Activated CD4-positive, alpha-beta T cell treated with anti-CD3 and anti-CD28 coated beads, Interleukin-2, amount 50 U/mL, for 24 hours (primary cell): Measurements from ENCODE around the gene RAB40B.
"Not testable (repeated sequence)": the region's sequence is repeated elsewhere in the genome, so short reads cannot be mapped to it uniquely, and the experiment has no call there.

Source experiments
- DNase-seq, 2 donors: peaks; one replicate each; pipeline ENCODE4 v3.0.0-alpha.2; 2020; ENCODE audit warnings: low read depth in 1 of 2, low spot score in 1 of 2

The RAB40B gene

DNA sequence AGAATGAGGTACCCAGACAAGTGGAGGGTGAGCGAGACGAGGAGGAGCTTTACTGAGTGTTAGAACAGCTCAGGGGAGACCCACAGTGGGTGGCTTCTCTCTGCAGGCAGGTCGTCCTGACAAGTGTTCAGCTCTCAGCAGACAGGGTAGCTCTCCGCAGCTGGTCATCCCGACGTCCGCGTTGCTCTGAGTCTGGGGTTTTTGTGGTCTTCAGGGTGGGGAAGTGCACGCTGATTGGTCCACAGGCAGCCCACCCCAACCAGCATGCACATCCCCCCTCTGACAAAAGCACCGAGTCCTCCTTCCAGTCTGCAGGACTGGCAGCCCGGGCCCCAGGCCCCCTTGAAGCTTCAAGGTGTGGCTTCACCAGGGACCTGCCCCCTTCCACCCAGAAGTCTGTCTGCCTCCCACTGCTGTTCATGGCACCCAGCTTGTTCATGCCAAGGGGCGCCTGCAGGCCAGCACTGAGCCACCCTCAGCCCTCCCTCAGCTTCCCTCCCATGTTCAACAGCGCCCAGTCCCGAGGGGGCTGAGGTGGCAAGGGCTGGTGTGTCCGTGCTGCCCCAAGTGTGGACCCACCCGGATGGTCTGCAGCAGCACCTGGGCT lies 30.4 kb downstream of the RAB40B start:
- no peak for DNase-seq

DNA sequence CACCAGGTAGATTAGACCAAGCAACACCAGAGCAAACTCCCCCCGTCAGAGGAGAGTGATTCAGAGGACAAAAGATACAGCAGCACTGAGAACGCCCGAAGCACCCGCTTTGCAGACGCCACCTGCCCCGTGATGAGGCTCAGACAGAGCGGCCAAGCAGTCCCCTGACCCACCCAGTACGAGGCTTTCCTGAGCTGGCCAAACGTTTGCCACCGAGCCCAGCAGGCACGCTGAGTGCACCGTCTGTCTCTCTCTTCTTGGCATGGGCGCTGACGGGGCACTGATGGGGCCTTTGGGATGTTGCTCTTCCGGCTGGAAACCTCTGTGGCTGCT lies 30.9 kb downstream of the RAB40B start:
- no peak for DNase-seq

DNA sequence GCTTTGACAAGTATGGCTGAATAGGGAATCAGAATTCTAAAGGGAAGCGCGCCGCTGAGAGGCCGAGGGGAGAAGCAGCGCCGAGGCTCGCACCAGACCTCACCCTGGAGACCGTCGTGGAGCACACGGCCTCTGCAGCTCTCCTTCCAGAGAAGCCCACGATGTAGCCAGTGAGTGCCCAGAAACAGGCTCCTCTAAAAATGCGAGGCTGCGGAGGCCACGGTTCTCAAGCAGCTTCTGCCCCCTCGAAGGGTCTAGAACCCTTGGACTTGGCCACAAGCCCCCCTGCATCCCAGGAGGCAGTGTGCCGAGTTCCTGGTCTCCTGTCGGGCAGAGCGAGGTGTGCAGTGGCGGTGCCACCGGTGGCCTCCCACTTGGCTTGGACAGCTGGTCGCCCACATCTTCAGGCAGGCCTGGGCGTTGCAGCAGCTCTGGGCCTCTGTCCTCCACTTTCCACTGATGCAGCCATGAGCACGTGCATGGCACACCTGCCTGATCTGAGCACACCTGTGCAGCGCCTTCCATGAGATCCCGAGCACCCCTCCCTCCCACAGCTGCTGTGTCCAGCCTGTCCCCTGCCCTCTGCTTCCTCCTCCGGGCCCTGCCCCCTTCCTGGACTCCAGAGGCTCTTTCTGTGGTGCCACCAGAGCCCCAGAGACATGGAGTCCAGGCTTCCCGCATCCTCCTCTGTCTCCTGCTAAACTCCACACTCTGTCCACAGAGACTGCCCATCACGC lies 31.4 kb downstream of the RAB40B start:
- DNase-seq: no peak

DNA sequence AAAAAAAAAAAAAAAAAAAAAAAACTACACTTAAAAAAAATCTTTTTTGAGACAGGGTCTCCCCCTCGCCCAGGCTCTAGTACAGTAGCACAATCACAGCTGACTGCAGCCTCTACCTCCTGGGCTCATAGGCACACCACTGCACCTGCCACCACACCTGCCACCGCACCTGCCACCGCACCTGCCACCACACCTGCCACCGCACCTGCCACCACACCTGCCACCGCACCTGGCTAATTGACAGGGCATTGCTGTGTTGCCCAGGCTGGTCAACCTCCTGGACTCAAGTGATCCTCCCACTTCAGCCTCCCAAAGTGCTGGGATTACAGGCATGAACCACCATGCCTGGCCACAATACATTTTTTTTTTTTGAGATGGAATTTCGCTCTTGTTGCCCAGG lies 32.6 kb downstream of the RAB40B start:
- DNase-seq: no peak

DNA sequence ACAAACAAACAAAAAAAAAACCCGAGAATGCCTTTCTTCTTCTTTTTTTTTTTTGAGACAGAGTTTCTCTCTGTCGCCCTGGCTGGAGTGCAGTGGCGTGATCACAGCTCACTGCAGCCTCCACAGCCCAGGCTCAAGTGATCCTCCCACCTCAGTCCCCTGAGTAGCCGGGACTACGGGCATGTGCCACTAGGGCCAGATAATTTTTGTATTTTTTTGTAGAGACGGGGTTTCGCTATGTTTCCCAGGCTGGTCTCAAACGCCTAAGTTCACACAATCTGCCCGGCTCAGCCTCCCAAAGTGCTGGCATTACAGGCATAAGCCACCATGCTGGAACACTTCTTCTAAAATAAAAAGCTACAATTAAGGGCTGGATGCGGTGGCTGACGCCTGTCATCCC lies 33.3 kb downstream of the RAB40B start:
- DNase-seq: no peak

DNA sequence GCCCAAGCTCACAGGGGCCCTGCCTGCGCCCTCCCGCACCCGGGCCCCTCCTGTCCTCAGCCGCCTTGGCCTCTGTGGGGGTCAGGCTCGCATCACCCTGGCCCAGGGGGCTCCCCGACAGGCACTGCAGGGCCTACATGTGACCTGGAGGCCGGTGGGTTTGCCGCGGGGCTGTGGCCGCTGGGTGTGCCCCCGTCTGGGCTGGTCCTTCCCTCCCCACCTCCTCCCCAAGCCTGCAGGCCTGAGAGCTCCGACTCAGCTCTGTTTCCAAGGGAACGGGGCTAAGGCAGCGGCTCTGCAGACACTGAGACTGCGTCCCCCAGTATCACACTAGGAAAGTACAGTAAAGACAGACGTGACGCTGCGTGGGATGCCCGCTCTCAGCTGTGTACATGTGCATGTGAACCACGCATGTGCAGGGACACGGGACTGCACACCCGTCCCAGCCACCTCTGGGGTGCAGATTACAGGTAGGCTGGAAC lies 33.8 kb downstream of the RAB40B start:
- DNase-seq: no peak

DNA sequence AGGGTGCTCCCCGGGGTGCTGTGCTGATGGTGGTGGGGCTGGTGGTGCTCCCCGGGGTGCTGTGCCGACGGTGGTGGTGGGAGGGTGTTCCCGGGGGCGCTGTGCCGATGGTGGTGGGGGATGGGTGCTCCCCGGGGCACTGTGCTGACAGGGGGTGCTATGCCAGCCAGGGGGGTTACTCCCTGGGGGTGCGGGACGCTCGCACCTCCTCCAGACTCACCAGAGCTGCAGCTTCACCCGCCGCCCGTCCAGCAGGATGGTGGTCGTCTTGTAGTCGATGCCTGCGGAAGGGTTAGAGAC lies 34.3 kb downstream of the RAB40B start:
- DNase-seq: no peak

DNA sequence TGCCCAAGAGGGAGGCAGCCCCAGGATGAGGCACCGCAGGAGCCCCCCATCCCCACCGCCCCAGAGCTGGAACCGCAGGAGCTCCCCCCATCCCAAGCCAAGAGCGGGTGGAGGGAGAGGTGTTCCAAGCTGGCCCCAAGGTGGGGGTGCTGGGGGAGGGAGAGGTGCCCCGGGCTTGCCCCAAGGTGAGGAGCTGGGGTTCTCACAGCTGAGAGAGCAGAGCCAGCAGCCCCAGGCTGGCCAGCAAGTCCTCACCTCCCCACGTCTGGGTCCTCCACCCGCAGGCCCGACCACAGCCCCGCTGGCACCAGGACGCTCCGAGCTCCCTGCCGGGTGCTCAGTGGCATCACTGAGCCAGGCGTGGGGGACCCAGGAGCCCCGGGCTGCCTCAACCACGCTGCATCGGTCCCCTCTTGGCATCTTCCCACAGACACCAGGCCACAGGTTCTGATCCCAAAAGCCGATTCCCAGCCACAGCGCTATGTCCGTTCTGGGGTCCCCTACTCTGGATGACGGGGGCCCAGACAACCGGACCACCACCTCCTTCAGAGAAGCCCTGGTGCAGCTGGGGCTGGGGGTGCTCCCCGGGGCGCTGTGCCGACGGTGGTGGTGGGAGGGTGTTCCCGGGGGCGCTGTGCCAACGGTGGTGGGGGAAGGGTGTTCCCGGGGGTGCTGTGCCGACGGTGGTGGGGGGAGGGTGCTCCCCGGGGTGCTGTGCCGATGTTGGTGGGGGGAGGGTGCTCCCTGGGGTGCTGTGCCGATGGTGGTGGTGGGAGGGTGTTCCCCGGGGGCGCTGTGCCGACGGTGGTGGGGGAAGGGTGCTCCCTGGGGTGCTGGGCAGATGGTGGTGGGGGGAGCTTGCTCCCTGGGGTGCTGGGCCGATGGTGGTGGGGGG lies 34.9 kb downstream of the RAB40B start:
- no peak for DNase-seq

DNA sequence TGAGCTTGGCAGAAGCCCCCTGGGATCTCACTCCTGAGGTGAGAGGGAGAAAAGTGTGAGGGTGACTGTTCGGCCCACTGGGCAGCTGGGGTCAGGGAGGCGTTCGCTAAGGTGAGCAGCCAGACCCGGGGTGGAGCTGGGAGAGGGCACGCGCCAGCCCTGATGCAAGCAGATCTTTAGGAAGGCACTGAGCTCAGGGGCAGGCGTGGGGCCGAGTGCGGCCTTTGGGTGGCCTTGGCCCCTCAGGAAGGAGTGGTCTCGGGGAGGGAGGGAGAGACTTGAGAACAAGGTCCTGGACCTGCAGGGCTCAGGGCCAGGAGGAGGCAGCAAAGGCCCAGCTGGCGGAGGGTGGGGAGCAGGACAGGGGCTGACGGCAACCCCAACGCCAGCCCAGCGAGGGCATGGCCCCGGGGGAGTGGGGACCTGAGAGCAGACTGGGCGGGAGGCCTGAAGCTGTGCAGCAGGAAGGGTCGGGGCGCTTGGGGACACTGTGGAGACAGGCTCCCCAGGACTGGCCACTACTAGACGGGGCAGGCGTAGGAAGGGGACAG lies 35.7 kb downstream of the RAB40B start:
- no peak for DNase-seq

DNA sequence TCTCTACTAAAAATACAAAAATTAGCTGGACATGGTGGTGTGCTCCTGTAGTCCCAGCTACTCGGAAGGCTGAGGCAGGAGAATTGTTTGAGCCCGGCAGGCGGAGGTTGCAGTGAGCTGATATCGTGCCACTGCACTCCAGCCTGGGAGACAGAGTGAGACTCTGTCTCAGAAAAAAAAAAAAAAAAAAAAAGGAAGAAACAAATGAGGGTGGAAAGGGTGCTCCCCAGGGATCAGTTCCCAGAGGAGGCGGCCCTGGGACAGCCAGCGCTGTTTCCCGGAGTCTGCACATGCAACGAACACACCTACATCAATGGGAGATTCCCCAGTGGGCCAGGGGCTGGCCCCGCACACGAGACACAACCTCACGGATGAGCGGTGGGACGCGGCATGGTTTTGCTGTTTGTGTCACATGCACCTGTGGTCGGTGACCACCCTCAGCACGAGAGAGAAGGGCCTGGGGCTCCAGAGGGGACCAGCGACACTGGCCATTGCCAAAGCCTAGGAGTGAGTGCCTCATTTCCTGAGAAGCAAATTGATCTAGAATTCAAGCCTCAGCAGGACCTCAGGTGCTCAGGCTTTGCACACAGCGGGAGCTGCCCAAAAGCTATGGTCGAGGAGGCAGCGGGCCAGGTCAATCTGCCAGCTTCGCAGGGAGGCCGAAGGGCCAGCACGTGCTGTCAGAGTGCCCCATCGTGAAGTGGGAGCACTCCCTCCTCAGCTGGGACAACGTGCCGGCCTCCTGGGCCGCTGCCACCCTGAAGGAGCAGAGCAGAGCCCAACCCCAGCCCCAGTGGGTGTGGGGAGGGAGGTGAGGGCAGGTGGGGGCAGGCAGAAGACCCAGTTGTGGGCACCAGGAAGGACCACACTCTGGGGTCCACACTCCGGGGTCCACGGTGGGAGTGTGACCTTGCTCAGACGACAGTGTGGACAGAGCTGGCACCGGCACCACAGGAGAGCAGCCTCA lies 36.5 kb downstream of the RAB40B start:
- DNase-seq: no peak

DNA sequence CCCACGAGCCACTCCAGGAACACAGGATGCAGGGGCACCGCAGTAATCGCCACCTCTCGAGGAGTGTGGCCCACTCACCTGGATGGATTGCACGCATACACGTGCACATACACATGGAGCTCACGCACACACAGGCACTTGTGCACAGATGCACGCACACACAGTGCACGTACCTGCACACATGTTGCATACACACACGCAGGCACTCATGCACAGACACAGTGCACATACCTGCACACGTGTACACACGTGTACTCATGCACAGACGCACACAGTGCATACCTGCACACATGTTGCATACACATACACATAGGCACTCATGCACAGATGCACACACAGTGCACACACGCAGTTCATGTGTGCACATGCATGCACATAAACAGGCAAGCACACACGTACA lies 38.6 kb downstream of the RAB40B start:
- DNase-seq: no peak

DNA sequence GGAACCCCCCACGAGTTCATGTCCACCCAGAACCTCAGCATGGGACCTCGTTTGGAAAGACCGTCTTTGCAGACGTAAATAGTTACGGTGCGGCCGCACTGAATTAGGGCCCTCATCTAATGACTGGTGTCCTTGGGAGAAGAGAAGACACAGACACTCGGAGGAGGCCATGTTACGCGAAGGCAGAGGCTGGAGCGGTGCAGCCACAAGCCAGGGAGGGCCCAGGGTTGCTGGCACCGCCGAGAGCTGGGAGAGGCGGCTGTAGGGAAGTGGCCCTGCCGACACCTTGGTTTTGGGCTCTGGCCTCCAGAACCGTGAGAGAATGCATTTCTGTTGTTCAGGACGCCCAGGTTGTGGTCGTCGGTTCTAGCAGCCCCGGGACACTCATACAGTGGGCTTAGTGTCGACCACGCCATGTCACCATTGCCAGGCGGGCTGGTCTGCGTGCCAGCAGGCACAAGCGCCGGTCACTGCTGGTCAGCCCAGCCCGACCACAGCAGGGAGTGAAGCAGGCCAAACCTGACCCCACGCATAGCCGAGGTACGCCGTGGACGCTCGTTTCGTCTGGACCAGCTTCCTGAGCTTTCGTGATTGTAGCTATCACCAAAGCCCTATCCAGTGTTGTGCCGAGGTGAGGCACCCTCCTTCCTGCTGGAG lies 39.6 kb downstream of the RAB40B start:
- DNase-seq: no peak

DNA sequence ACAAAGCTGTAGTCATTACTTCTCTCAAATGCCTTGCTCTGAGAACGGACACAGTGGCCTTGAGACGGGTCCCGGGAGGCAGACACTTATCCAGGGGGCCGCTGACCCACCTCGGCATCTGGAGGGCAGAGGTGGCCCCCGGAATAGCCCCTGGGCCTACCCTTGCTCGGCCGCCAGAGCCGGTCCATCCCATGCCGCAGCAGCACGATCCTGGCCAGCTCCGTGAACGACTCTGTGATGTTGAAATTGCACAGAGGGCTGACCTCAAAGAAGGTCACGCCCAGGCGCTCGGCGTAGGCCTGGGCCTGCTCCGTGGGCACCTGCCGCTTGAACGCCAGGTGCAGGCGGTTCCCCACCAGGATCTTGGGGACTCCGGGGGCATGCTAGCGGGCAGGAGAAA lies 40.2 kb downstream of the RAB40B start:
- DNase-seq: no peak

DNA sequence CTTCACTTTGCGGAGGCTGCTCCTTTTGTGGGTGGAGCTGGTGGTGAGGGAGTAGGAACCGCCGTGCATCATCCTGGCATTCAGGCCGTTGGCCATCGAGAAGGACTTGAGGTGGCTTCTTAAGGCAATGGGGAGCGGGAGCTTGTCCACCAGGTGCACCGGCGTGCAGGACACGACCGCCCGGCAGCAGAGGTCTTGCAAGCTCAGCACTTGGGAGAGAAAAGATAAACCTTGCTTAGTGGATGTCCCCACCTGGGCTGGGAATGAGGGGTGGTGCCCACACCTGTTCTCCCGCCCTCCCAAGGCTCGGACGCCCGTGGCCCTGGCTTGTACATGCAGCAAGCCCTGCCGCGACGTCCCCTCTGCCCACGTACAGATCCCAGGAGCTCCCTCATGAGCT lies 40.6 kb downstream of the RAB40B start:
- no peak for DNase-seq

DNA sequence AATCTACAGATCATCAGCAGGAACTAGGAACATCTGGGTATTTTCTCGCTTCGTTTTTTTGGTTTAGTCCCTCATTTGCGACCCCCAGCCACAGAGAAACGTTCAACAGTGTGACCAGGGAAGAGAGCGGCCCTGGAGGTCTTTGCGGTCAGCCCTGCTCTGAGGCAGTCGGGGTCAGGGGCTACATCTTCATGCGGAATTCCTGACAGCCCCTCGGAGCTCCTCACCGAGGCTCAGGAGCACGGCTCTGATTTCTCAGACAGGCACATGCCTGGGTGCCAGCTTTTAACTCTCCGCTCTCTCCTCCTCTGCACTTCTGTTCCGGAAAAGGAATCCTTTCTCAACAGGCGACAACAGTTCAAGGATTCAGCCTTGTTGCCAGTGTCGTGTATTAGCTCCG lies 42.2 kb downstream of the RAB40B start:
- no peak for DNase-seq

DNA sequence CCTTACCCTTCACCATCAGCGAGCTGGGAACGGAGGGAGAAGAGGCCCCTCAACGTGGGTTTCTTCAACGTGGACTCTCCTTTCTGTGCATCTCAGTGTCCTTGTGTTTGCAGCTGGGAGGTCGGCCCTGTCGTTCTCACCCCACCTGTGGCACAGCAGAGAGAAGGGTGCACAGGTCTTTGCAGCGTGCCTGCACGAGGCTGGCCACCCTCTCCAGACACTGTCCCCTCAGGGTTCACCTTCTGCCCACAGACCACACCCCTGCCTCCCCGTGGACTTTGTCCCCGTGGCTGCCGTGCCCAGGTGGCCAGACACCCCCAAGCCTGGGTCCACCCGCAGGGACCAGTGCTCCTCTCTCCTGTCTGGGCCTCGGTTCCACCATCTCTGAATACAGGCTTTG lies 43.0 kb downstream of the RAB40B start:
- no peak for DNase-seq

DNA sequence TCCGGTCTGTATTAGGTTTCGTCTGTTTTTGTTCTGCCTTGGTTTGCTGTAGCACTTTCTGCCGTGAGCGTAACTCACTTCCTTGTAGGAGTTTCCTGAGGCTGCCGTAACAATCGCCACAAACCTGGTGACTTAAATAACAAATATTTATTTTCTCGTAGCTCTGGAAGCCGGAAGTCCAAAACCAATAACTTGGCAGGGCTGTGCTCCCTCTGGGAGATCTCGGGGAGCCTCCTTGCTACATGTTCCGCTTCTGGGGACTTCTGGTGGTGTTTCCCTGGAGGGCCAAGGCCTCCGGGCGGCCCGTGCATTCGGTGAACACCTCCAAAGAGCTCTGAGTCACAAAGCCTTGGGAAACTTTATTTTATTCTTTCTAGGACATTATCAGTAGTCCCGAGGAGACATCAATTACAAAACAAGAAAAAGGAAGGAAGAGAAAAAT lies 43.4 kb downstream of the RAB40B start:
- DNase-seq: no peak

DNA sequence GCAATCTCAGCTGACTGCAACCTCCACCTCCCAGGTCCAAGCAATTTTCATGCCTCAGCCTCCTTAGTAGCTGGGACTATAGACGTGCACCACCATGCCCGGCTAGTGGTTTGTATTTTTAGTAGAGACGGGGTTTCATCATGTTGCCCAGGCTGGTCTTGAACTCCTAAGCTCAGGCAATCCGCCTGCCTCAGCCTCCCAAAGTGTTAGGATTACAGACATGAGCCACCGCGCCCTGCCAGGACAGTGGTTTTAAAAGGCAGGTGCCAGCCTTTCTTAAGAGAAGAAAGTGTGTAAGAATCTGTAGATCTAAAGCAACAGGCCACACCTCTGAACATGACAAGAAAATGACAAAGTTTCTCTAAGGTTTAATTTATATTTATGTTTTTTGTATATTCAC lies 43.9 kb downstream of the RAB40B start:
- DNase-seq: not testable (repeated sequence)

DNA sequence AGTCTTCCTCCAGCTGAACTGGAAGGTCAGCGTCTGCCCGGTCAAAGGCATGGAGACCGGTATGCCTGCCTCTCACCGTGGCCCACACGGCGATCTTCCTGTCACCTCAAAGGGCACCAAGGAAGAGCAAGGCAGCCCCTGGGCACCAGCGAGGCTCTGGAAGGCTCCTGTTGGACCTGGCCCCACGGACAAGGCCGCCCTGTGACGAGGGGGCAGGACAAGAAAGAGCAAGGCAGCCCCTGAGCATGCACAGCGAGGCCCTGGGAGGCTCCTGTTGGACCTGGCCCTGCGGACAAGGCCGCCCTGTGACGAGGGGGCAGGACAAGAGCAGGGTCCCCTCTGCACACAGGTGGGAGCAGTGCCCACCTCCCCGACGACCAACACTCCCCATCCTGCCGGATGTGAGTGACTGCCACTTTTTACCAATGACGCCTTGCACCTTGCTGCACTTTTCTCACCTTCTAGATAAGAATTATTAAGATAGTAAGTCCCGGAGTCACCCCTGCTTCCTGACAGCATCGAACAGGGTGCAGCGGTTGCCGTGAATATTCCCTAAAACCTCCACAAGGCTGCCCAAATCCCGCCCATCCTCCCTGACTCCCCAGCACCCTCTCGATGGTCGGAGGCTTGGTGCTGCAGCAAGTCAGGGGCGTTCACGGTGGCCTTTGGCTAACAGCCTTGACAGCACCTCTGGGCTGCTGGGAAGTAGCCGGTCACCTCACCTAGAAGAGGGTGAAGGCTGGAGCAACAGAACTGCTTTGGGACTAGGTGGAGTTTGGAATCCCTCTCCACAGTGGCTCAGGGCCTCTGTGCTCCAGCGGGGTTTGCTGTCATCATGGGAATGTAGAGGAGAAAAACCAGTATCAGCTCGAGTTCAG lies 44.6 kb downstream of the RAB40B start:
- DNase-seq: no peak
